Testis (tissue), 3 donors: Measurements from ENCODE around the gene SGK2. TPM values are rescaled to one million over a fixed set of nuclear protein-coding genes. Genes with fewer than 3 reads are reported as not detected.

ENCODE experiments used
- DNase-seq: peaks from one replicate; pipeline ENCODE4 v3.0.0-alpha.2; 2019
- H3K27ac ChIP-seq, 2 donors: fragments of 200-600 bp; sonication (generic); one replicate each; pipeline ENCODE4 v1.5.1; 2019
- H3K27me3 ChIP-seq: fragments of 200-600 bp; sonication (generic); one replicate; pipeline ENCODE4 v1.5.1; 2019
- H3K36me3 ChIP-seq: fragments of 200-600 bp; sonication (generic); one replicate; pipeline ENCODE4 v1.5.1; 2017; ENCODE audit warnings: low read depth; ENCODE audit errors: missing control alignments
- H3K4me1 ChIP-seq: fragments of 200-600 bp; sonication (generic); one replicate; pipeline ENCODE4 v1.5.1; 2019
- H3K4me3 ChIP-seq, 2 donors: fragments of 200-600 bp; sonication (generic); one replicate each; pipeline ENCODE4 v1.5.1; 2017 to 2019
- H3K9me3 ChIP-seq: fragments of 200-600 bp; sonication (generic); one replicate; pipeline ENCODE4 v1.5.1; 2017
- CTCF ChIP-seq, 3 experiments: fragments of 450-650 bp in 2 of 3; fragments of 200-600 bp in 1 of 3; sonication (generic) in 1 of 3; IDR thresholded peaks; one replicate each; pipeline ENCODE4 v1.5.1; 2016 to 2019; ENCODE audit warnings: antibody characterized with exemption in 3 of 3, mild to moderate bottlenecking in 2 of 3, moderate library complexity in 1 of 3
- POLR2A ChIP-seq: fragments of 450-650 bp; IDR thresholded peaks from one replicate; pipeline ENCODE4 v1.6.1; 2017; ENCODE audit warnings: antibody characterized with exemption, mild to moderate bottlenecking, moderate library complexity
- WGBS, 2 donors: methylation state at CpG; one replicate each; pipeline ENCODE4 v1.1.5; 2018; 5-methylcytosine and 5-hydroxymethylcytosine counted together
- intact Hi-C: fragments of 100-400 bp; cut with DNase I; formaldehyde crosslinking; loops from one replicate; pipeline ENCODE4 v1.15.1; 2023; ENCODE audit warnings: low total_unique reads
- polyA plus RNA-seq: library from polyadenylated mRNA; stranded (reverse); fragments of 350-450 nt; fragmentation: Illumina TruSeq; extraction: RNeasy Lipid Tissue Mini Kit (QIAGEN cat#74804); gene quantifications from one replicate; pipeline ENCODE4 v1.2.3, GENCODE V29; 2014; ENCODE audit warnings: low read depth, low replicate concordance; ENCODE audit not compliant: insufficient read depth
- total RNA-seq, 2 donors: library from RNA; depleted of rRNA; stranded (reverse); fragments of >200 nt; gene quantifications; one replicate each; pipeline ENCODE4 v1.2.3, GENCODE V29; 2016

The SGK2 gene
- total and polyA plus RNA-seq, 3 donors from 2014 or later: 1.3 to 8.5 (median 6.2) TPM

GRCh38 chr20:43538878-43539700, 19.7 kb upstream of the SGK2 start:
- Histone ChIP-seq H3K9me3 (no peaks in the 10 kb centered on the region), H3K36me3 (no peaks in the 10 kb centered on the region), H3K27me3 (no peaks in the 10 kb centered on the region), H3K27ac (no peak overlapping the region), H3K4me3 (no peak overlapping the region), H3K4me1 (peaks cover 4% of the 10 kb centered on the region)
- WGBS, 2 donors: 66 to 77% methylated on average over 6 of the region's 6 CpGs
- no peak for TF ChIP-seq CTCF (IDR thresholded peaks at IDR 0.05)
- TF ChIP-seq POLR2A: no peak
- intact Hi-C loops: no loop called here
- DNase-seq: no peak

DNA sequence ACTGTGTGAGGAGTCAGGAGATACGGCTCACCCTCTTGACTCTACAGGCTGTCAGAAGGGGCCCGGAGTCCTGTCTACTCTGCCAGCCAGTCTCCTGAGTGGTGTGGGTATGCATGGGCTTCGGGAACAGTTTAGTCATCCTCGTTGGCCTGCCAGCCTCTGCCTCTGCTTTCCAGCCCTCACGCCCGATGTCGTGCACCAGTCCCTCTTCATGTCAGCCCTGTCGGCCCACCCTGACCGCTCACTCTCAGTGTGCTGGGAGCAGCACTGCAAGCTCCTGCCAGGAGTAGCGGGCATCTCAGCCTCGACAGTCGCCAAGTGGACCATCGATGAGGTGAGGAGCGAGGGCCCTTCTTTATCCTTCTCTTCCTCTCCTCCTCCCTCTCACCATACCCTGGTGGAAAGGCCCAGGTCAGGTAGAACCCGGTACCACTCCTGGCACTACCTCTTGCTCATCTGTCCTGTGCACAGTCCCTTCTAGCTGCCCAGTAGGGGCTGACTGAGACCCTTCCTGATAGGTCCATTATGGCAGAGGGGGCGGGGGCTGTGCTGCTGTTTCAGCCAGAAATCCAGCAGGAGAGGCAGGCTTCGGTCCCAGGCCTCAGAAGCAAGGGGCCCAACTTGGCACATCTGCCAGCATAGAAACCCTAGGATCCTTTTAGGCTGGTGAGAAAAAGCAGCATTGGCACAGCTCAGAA, 18.7 kb upstream of the SGK2 start:
- Histone ChIP-seq H3K4me3 (no peak overlapping the region), H3K27me3 (no peaks in the 10 kb centered on the region), H3K4me1 (peaks cover 4% of the 10 kb centered on the region), H3K36me3 (no peaks in the 10 kb centered on the region), H3K9me3 (no peaks in the 10 kb centered on the region), H3K27ac (no peak overlapping the region)
- intact Hi-C loops: no loop called here
- TF ChIP-seq CTCF (IDR thresholded peaks at IDR 0.05): no peak
- TF ChIP-seq POLR2A: no peak
- WGBS, 2 donors: 86 to 94% methylated on average over 8 to 17 of the region's 17 CpGs
- DNase-seq: no peak

- Histone ChIP-seq H3K36me3 (no peaks in the 10 kb centered on the region), H3K9me3 (no peaks in the 10 kb centered on the region), H3K4me1 (peaks cover 4% of the 10 kb centered on the region), H3K27me3 (no peaks in the 10 kb centered on the region), H3K27ac (no peak overlapping the region), H3K4me3 (no peak overlapping the region)
- no peak for TF ChIP-seq CTCF (IDR thresholded peaks at IDR 0.05)
- WGBS, 2 donors: 85 to 88% methylated on average over 6 to 7 of the region's 7 CpGs
- intact Hi-C loops: no loop called here
- no peak for DNase-seq
Measured at GRCh38 chr20:43540673-43541060, 18.2 kb upstream of the SGK2 start.

- Histone ChIP-seq H3K27me3 (no peaks in the 10 kb centered on the region), H3K4me3 (no peak overlapping the region), H3K4me1 (peaks cover 4% of the 10 kb centered on the region), H3K9me3 (no peaks in the 10 kb centered on the region), H3K27ac (no peak overlapping the region), H3K36me3 (no peaks in the 10 kb centered on the region)
- TF ChIP-seq POLR2A (no peak), CTCF (IDR thresholded peaks at IDR 0.05) (no peak)
- 73 to 82% methylated on average over 2 of the region's 2 CpGs for WGBS, 2 donors
- intact Hi-C loops: no loop called here
- no peak for DNase-seq
Measured at GRCh38 chr20:43541214-43541613, 17.6 kb upstream of the SGK2 start.
